Measurements from ENCODE around the gene GTPBP4. TPM values are rescaled to one million over a fixed set of nuclear protein-coding genes. Genes with fewer than 3 reads are reported as not detected.

The GTPBP4 gene
- polyA plus RNA-seq, 3 donors: 17.3 to 52.3 (median 23.1) TPM

DNA sequence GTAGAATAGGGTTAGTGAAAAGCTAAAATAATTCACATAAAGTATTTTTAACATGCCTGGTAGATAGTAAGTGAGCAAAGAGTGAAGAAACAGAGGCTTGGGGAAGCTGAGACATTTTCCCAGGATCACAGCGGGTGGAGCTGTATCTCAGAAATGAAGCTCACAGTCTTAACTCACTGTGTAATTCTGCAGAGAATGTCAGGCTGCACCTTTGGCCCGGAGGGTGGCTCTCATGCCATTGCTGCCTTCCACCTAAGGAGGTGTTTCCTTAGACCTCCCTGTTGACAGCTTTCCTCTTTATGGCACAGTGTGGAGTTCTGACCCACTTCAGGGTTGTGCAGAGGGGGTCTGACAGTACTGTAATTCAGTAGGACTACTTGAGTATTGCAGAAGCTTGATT lies 2.9 kb upstream of the GTPBP4 start:
- no peak overlapping the region for H3K27ac ChIP-seq (ENCODE audit: low read depth, low read length)
- 88 to 89% (median 89%) methylated on average over 2 of the region's 2 CpGs for WGBS, 3 donors

DNA sequence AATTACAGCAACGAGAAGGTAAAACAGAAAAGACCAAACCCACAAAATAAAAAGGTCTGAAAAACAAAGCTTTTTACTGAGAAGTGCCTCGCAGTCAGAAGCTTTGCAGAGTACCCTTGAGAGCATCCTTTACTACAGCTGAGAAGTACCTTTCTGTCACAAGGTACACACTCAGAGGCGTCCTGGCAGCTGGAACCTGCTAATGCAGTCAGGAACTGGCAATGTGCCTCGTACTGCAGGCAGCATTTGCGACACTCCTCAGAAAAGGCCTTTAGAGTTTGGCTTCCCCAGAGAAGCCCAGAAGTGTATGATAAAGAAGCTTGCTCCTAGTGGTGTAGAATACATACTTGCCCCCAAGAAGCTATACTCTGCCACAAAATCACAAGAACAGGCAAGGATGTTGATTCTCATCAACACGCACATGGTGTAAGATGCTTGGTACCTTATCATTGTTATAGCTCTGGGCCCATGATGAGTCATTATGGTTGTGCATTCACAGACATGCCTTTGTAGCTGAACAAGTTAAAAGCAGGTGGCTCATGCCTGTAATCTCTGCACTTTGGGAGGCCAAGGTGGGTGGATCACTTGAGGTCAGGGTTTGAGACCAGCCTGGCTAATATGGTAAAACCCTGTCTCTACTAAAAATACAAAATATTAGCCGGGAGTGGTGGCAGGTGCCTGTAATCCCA lies 2.0 kb upstream of the GTPBP4 start:
- 79 to 85% (median 81%) methylated on average over 7 of the region's 7 CpGs for WGBS, 3 donors
- H3K27ac ChIP-seq (ENCODE audit: low read depth, low read length): no peak overlapping the region

DNA sequence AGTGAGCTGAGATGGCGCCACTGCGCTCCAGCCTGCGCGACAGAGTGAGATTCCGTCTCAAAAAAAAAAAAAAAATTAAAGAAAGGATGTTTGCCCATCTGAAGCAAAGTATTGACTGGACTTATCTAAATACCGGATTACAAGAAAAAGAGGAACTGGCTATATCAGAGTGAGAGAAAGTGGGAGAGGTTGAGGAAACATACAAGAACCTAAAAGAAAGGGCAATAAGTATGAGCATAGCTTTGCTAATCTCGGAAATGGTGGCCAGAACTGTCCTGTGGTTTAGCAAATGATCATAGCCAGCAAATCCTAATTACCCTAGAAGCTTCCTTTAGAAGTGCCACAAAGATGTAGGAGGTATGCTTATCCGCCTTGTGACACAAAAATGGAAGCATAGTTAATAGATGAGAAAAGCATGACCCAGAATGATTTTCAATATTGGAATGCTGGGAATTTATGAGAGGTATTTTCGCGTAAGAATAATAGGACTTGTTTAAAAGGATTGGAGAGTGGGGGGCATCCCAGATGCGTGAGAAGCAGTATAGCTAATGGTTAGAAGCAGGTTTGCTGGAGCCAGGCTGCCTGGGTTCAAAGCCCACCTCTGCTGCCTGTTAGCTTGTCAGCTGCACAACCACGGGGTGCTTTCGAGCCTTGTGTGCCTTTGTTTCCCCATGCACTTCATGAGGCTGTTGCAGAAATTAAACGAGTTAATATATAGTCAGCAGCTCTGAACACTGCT lies 1.2 kb upstream of the GTPBP4 start:
- H3K27ac ChIP-seq (ENCODE audit: low read depth, low read length): no peak overlapping the region
- WGBS, 3 donors: 69 to 71% (median 70%) methylated on average over 14 of the region's 14 CpGs

DNA sequence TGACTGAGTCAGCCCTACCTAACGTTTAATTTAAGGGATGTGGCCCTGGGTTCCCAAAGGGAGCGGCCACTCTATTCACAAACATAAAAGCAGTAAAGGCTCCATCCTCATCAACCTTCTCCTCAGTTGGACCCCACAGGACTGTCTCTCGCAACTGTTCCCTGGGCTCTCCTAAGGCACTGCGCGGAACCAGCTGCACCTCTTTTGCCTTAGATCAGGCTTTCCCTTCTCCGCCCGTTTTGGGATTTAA lies 689 bp upstream of the GTPBP4 start:
- WGBS, 3 donors: 4 to 7% (median 6%) methylated on average over 7 of the region's 7 CpGs
- peak overlapping the region; percentile 64 for H3K27ac ChIP-seq (ENCODE audit: low read depth, low read length)

DNA sequence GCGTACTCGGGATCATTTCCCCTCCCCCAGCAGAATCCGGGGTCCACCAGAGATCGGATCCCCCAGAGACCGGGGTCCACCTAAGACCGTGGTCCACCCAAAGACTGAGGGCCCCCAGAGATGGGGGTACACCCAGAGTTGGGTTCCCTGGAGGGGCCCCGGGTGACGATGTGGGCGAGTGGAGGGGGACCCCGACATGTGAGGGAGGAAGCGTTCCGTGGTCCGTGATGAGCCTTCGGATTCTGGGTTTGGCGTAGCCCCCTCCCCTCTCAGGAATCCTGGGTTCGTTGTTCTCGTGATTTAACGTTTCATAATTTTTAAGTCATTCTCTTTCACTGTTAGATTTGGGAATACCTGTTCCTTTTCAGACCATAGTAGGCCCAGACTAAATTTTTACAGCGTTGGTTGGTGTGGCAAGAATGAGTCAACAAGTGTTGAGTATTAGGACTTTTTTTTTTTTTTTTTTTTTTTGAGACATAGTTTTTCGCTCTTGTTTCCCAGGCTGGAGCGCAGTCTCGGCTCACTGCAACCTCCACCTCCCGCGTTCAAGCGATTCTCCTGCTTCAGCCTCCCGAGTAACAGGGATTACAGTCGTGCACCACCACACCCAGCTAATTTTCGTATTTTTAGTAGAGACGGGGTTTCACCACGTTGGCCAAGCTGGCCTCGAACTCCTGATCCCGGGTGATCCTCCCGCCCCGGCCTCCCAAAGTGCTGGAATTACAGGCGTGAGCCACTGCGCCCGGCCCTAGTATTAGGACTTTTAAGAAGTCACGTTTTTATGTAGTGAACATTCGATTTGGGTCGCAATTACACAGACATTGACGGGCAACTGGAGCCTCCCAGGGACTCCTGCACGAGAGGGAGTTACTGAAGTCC lies 672 bp downstream of the GTPBP4 start:
- peak overlapping the region; percentile 75 for H3K27ac ChIP-seq (ENCODE audit: low read depth, low read length)
- 23 to 29% (median 28%) methylated on average over 42 of the region's 42 CpGs for WGBS, 3 donors

DNA sequence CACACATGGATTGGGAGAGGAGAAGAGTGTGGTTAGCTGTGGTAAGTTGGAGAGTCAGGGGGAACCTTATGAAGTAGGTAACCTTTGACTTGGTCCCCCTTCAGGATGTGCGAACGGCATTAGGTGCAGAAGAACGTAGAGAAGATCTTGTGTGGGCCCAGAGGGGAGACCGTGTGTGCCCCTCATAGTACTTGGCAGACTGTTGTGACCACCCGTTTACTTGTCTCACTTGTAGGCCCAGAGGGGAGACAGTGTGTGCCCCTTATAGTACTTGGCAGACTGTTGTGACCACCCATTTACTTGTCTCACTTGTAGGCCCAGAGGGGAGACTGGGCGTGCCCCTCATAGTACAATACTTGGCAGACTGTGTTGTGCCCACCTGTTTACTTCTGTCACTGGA lies 2.6 kb downstream of the GTPBP4 start:
- H3K27ac ChIP-seq (ENCODE audit: low read depth, low read length): no peak overlapping the region
- WGBS, 3 donors: 87 to 95% (median 94%) methylated on average over 6 of the region's 6 CpGs

DNA sequence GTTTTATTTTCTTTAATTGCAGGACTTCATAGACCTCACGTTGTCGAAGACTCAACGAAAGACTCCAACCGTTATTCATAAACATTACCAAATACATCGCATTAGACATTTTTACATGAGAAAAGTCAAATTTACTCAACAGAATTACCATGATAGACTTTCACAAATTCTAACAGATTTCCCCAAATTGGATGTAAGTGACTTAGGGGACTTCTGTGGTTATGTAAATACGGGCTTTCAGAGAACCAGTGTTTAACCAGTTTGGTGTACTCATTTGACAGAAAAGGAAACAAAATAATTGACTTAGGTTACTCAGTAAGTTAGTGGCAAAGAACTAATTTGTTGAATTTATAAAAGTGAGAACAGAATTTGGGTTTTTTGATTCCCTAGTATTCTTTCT lies 4.2 kb downstream of the GTPBP4 start:
- 93 to 98% (median 94%) methylated on average over 6 of the region's 6 CpGs for WGBS, 3 donors
- no peak overlapping the region for H3K27ac ChIP-seq (ENCODE audit: low read depth, low read length)

DNA sequence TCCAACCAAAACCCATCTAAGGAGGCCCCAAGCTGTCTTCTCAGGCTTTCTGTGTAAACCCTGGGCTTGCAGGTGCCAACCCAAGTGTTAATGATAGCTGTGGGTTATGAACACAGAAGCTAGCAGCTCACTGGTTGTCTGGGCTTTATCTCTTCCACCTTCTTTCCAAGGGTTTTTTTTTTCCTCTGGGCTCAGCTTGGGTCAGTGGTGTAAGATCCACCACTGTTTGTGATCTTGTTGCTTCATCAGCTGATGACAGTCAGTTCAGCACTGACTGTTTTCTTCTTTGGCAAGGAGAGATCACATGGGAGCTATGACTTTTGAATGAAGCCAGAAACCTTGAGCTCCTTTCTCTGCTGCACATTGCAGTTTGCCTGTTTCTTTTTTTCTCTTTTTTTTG lies 4.6 kb downstream of the GTPBP4 start:
- H3K27ac ChIP-seq (ENCODE audit: low read depth, low read length): no peak overlapping the region

DNA sequence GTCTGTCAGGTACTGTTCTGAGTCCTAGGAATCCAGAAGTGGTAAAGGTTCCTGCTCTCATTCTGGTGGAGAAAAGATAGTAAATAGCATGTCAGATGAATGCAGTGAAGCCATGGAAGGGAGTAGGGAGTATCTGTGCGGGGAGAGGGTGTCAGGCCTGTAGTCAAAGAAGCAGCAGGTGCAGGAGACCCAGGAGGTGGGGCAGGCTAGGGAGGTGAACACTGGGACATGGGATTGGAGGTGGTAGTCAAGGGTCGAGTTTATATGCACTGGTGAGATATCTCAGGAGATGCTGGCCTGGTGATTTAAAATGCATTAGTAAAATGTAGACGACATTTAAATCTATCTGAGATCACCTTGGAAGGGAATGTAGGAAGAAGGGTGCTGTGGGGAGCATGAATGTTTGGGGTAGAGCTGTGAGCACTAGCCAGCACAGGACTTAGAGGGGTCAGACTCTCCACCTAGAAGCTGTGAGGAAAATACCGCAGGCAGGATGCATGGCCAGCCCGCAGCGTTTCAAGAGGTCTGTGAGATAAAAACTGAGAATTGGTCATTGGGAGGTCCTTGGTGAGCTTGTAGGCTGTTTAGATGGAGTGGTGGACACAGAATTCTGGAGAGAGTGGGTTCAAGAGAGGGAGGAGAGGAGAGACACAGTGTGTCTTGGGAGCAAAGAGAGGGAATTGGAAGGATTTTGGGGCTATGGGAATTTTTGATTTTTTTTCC lies 6.8 kb downstream of the GTPBP4 start:
- 92 to 97% (median 93%) methylated on average over 6 of the region's 6 CpGs for WGBS, 3 donors
- H3K27ac ChIP-seq (ENCODE audit: low read depth, low read length): no peak overlapping the region

DNA sequence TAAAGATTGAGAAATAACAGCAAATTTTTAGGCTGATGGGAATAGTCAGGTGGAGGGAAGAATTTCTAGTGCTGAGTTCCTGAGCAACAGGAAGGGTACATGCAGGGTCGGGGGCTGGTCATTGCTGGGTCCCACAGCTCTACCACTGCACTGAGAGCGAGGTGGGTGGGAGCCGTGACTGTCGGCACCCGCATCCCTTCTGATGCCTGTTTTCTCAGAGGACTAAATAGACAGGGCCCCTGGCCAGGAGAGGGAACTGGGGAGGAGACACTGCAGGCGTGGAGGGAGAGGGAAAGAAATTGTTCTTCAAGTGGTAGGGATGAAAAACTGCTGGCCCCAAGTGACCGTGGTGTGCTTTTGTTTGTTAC lies 7.3 kb downstream of the GTPBP4 start:
- H3K27ac ChIP-seq (ENCODE audit: low read depth, low read length): no peak overlapping the region
- WGBS, 3 donors: 90 to 91% (median 90%) methylated on average over 7 of the region's 7 CpGs

DNA sequence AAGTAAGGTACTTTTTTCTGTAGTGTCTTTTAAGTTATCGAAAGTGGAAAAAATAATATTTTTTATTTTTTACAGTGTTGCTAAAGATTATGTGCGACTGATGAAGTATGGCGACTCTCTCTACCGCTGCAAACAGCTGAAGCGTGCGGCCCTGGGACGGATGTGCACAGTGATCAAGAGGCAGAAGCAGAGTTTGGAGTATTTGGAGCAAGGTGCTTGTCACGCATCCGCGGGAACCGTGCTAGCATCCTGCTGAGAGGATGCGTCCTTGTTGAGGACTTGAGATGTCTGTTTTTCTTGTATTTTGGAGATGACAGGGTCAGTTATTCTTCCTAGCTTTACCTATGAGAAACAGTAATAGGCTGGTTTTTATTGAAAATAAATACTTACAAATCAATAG lies 7.8 kb downstream of the GTPBP4 start:
- H3K27ac ChIP-seq (ENCODE audit: low read depth, low read length): no peak overlapping the region
- WGBS, 3 donors: 97% methylated on average over 12 of the region's 12 CpGs

DNA sequence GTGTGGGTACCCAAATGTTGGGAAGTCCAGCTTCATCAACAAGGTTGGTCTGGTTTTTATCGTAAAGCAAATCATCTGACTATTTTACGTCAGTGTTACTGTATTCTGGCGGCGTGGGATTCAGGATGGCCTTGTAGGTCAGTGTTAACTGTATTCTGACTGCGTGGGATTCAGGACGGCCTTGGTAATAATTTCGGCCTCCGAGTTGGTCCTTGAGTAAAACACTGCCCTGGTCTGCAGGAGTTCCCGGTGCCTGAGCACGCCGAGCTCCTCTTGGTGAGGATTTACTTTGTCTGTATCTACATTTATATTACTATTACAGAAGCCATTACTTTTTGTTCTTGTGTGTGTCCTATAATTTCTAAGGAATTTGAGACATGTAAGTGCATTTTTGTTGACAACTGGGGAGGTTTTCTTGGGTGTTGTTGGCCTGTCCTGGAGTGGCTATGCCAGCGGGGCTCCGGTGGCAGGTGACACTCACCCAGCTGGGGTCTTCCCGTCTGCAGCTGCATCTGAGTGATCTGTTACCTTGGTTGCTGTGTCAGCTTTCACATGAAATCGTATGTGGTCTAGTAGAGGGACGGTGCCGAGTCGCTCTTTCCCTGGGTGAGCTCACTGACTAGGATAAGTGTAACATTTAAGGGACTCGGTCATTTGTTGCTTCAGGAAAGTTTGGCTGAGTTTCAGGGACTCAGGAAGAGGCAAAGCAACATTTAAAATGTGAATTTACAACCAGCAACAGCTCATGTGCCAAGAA lies 9.2 kb downstream of the GTPBP4 start:
- 83 to 91% (median 88%) methylated on average over 19 of the region's 19 CpGs for WGBS, 3 donors
- no peak overlapping the region for H3K27ac ChIP-seq (ENCODE audit: low read depth, low read length)

DNA sequence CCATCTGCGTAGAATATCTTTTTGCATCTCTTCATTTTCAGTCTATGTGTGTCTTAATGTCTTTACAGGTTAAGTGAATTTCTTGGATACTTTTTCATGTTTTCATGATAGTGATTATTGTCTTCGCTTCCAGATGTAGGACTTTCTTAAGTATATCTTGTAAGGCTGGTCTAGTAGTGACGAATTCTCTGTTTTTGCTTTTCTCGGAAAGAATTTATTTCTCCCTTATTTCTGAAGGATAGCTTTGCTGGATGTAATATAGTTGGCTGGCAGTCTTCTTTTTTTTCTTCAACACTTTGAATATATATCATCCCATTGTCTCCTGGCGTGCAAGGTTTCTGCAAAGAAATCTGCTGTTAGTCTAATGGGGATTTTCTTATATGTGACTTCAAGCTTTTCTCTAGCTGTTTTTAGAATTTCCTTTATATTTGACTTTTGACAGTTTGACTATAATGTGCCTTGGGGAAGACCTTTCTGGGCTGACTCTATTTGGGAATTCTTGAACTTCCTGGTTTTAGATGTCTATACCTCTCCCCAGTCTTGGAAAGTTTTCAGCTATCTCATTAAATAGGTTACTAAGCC lies 14.3 kb downstream of the GTPBP4 start:
- H3K27ac ChIP-seq (ENCODE audit: low read depth, low read length): no peak overlapping the region
- 98% methylated on average over 5 of the region's 5 CpGs for WGBS, 3 donors

DNA sequence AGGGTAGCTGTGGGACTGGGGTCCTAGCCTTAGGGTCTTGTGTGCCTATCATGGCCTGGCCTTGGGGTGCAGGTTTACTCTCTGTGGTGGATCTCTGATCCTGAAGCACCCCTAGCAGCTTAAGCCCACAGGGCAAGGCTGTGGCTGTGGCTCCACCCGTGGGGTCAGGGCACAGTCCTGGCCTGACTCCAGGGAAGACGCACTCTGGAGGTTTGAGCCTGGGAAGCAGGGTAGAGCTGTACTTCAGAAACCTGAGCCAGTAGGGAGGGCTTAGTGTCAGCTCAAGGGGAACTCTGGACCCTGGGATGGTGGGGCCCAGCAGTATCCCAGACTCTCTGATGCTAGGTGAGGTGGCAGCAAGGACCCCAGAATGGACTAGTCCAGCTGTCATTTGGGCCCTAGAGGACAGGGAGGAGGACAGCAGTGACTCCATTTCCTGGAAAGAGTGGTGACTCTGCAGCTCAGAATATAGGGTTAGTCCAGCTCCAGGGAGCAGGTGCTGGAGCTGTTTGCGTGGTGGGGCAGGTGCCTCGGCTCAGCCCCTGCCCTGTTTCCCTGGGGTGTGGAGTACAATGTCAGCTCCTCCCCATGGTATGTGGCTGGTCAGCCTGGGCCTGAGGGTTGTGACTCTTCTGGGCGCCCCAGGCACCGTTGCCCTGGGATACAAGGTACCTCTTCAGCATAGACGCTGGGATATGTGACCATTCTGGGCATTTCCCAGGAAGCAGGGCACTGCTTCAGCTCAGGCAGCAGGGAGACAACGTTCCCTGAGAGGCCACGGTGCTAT lies 15.8 kb downstream of the GTPBP4 start:
- no peak overlapping the region for H3K27ac ChIP-seq (ENCODE audit: low read depth, low read length)
- 96 to 99% (median 97%) methylated on average over 9 of the region's 9 CpGs for WGBS, 3 donors

DNA sequence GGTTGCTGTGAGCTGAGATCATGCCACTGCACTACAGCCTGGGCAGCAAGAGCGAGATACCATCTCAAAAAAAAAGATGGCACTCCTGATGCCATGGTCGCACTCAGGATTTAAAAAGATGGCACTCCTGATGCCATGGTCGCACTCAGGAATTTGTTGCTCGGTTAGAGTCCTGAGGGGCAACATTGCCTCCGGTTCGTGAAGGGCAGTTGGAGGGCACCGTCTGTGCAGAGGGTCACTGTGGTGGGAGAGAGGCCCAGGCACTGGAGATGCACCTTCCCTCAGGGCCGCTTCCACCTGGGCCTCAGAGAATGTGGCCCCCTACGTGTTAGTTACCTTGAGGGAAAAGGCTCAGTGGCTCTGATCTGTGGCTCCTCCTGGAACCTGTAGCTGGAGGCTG lies 18.3 kb downstream of the GTPBP4 start:
- H3K27ac ChIP-seq (ENCODE audit: low read depth, low read length): no peak overlapping the region
- 95 to 98% (median 96%) methylated on average over 9 of the region's 9 CpGs for WGBS, 3 donors

DNA sequence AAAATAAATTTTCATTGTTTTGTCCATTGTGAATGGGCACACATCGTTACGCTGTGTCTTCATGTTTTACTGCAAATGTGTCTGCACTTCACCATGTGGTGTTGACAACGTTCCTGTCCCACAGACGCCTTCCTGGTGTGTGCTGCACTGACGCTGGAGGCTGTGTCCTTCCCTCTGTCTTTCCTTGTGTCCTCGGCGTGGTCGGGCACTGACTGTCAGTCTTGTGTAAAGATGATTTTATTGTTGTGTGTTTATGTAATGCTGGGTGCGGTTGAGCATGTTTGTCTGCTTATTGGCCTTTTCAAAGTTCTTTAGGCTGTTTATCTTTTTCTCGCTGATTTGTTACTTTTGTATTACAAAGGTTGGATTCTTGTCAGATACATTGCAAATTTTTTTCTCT lies 19.3 kb downstream of the GTPBP4 start:
- no peak overlapping the region for H3K27ac ChIP-seq (ENCODE audit: low read depth, low read length)
- 89 to 95% (median 91%) methylated on average over 10 of the region's 10 CpGs for WGBS, 3 donors

DNA sequence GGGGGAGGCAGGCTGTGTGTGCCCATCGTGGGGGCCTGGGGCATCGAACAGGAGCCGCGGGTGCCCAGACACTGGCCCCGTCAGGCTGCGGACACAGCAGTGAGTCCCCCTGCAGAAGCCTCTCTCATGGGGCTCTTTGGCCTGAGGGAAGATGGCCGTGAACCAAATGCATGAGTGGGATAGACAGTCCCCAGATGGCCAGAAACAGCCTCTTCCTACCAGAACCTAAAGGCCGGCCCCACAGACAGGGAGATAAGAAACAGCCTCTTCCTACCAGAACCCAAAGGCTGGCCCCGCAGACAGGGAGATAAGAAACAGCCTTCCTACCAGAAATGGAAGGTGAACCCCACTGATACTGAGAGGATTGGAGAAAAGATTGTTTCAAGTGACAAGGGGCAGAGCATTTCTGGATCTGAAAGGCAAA lies 20.8 kb downstream of the GTPBP4 start:
- H3K27ac ChIP-seq (ENCODE audit: low read depth, low read length): no peak overlapping the region
- 94 to 96% (median 94%) methylated on average over 9 of the region's 9 CpGs for WGBS, 3 donors
